Ovary (tissue), 3 donors: ENCODE data around the gene ANKRD27.

Experiments
- CTCF ChIP-seq, 3 donors: fragments of 450-650 bp in 2 of 3; fragments of 200-600 bp in 1 of 3; IDR thresholded peaks; one replicate each; pipeline versions ENCODE4 v1.5.1 to v1.8.0; 2016 to 2022; ENCODE audit warnings: antibody characterized with exemption in 3 of 3, mild to moderate bottlenecking in 1 of 3
- EP300 ChIP-seq: sonication (generic); formaldehyde crosslinking; IDR thresholded peaks from one replicate; pipeline ENCODE4 v1.6.1; 2017; ENCODE audit warnings: antibody characterized with exemption
- POLR2A ChIP-seq: fragments of 450-650 bp; IDR thresholded peaks from one replicate; pipeline ENCODE4 v1.6.1; 2017; ENCODE audit warnings: antibody characterized with exemption, mild to moderate bottlenecking, moderate library complexity
- donor health status: DM: no; HTN: no; CAD: no.

- TF ChIP-seq POLR2A (no peak), CTCF (IDR thresholded peaks at IDR 0.05) (no peak), EP300 (no peak)
These were observed 1.9 kb upstream of the ANKRD27 start for GRCh38 chr19:32676895-32677359.
